Fibroblast of skin of back (primary cell): ENCODE measurements around the gene TRMO. TPM values are rescaled to one million over a fixed set of nuclear protein-coding genes. Genes with fewer than 3 reads are reported as not detected.
A peak's percentile ranks its signal among the peaks of the same experiment; 100 is the strongest.
"Not testable (repeated sequence)": the region's sequence is repeated elsewhere in the genome, so short reads cannot be mapped to it uniquely, and the experiment has no call there.

Experiments
- DNase-seq: peaks from one replicate; pipeline ENCODE4 v3.0.0-alpha.2; 2013
- polyA plus RNA-seq, 2 experiments: library from polyadenylated mRNA; unstranded; fragments of 120-200 nt; gene quantifications; one replicate each; pipeline ENCODE4 v1.2.1, GENCODE V29; 2013; ENCODE audit not compliant: insufficient read length in 2 of 2

The TRMO gene, protein sequence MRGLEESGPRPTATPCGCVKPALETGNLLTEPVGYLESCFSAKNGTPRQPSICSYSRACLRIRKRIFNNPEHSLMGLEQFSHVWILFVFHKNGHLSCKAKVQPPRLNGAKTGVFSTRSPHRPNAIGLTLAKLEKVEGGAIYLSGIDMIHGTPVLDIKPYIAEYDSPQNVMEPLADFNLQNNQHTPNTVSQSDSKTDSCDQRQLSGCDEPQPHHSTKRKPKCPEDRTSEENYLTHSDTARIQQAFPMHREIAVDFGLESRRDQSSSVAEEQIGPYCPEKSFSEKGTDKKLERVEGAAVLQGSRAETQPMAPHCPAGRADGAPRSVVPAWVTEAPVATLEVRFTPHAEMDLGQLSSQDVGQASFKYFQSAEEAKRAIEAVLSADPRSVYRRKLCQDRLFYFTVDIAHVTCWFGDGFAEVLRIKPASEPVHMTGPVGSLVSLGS
- polyA plus RNA-seq (2013, experiment 1 of 2; ENCODE audit: insufficient read length) = 7.6 TPM
- 5.5 TPM for polyA plus RNA-seq (2013, experiment 2 of 2; ENCODE audit: insufficient read length)

DNA sequence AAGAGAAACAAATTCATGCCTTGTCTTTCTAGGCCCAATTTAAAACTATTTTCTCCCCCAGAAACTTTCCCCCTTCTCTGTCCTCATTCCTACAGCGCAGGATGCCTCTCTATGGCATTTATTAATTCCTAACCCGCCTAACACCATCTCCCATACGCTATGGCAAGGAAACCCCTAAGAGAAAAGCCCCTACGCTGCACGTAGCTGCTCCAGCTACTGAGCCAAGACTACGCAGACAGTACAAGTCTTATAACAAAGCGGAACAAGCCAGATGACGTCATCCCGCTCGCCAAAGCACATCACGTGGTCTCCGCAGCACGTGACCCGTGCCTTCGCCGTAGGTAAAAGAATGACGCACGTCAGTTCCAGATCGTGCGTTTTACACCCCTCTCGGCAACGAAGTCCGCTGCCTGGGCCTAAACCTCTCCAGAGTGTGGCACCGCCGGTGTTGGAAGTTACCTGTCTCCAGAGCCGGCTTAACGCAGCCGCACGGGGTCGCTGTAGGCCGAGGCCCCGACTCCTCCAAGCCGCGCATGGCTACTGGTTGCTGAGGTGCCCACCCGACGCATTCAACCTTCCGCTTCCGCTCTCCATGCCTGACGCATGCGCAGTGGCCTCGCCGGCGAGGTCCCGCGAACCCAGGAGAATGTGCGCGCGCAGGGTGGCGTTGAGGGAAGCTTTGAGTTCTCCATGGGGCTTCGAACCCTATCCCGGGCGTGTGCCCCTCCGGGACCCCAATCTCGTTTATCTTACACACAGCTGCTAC lies at the start of gene TRMO:
TRMO (minus strand) TSS at position 542 of the 766 bp plus-strand sequence; CDS start at position 535, 7 bp downstream.
- DNase-seq = peak; percentile 97

DNA sequence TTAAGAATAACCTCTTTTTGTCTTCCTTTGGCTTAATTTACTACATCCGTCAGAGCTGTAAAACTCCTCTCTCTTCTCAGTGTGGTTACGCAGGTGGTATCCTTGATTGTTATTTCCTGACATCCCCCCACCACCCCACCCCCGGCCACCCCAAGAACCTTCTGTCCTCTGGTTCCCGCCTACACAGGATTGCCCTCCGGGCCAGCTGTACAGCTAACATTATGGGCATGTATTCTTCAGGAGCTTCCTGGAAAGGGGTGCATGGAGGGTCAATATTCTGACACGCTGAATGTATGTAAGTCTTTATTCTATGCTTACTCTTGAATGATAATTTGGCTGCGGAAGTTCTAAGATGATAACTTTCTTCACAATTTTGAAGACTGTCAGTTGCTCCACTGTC lies 47.9 kb upstream of the TRMO start:
- no peak for DNase-seq

DNA sequence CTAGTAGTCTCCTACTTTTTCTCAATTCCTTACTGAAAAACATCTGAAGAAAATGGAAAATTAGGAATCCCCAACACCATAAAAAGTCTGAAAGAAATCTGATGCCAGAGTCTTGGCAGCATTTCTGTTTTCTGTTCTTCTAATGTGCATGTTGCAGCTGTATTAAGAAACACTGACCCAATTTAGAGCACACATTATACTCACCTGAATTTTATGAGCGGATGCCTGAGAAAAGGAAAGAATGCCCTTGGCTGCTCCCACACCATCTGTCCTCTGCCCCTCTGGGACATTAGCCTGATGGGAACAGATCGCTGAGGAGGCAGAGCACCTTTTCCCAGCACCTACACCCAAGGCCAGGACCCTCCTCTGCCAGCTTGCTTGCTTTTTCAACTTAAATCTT lies 46.7 kb upstream of the TRMO start:
- DNase-seq = no peak

DNA sequence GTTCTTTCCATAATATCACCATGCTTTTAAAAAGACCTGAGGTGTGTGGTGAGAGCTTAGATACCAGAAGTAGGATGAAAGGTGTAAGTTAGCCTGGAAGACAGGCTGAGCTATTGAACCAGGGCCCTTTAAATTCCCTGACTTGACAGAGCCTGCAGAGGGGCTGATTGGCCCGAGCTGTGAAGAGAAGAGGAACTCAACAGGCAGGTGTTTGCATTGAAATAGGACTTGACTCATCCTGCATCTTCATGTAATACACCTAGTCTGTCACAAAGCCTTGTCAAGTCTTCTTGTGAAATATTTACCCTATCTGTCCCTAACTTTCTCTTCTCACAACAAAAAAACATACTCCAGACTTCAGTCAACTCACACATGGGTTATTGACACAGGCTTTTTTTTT lies 44.2 kb upstream of the TRMO start:
- no peak for DNase-seq

DNA sequence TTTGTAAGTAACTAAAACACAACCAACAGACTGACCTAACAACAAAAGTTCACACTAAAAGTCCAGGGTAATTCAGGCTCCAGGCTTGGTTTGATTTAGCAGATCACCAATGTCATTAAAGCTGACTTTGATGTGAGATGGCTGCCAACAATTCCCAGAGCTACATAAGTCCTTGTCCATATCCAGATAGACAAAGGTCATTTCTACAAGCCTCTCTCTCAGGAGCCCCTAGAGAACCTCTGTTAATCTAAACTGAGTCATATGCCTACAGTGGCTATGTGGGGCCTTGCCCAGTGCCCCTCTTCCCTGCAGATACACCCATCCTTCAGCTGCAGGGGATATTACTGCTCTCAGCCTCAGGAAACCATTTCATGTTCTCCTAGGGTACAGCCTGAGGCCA lies 42.6 kb upstream of the TRMO start:
- no peak for DNase-seq

DNA sequence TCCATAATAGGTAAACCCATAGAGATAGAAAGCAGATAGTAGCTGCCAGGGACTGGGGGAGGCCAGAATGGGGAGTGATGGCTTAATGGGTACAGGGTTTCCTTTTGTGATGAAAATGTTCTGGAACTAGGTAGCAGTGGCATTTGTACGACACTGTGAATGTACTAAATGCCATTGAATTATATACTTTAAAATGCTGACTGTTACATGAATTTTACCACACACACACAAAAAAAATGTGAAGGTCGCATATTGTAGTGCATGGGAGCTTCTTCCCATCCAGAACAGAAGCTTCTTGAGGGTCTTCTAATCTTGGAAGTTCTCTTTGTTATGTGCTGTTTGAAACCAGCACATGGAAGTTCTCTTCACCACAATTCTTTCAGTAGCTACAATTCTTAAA lies 40.9 kb upstream of the TRMO start:
- no peak for DNase-seq

DNA sequence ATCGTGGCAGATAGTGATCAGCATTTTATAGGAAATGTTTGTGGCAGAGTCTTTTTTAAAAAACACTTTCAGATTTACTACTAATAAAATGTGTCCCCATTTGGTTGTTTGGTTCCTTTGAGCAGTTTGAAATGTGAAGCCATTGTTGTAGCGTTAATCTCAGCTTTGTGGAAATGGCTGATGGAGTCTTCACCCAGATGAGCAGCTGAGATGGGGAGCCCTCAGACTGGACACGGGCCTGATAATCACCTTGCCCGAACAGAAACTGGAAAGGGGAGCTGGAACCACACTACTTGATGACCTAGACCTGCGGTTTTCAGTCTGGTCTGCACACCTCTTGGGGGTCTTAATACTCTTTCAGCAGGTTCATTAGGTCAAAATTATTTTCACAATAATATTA lies 40.3 kb upstream of the TRMO start:
- DNase-seq = no peak

DNA sequence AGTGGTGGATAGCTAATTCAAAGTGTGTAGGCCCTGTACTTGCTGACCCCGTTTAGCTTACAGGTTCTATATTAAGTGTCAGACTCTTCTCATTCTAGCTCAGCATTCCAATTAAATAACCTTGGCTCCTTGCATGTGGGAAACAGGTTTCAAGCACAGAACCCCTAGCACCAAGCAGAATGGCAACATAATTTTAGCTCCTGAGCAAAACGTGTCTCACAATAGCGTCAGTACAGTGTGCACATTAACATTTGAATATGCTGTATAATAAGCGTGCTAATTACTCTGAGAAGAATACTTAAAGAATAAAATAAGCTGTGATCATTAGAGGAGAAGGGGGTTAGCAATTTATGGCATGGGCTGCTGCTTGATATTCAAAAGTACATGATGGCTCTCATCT lies 39.8 kb upstream of the TRMO start:
- no peak for DNase-seq

DNA sequence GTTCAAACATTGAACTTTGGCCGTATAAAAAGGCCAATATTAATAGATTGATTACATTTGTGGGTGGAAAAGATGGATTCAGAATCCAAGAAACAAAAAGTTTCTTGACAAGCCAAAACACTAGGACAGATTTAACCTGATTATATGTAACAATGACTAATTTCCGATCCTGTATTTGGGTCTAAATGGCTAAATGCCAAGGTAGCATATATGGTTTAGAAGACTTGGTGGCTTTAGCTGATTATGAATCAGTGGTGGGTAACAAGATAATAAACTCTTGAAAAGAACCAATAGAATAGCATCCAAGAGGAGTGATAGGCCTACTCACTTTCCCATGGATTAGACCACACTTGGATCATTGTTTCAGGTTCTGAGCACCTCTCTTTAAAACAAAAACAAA lies 39.1 kb upstream of the TRMO start:
- DNase-seq = no peak

DNA sequence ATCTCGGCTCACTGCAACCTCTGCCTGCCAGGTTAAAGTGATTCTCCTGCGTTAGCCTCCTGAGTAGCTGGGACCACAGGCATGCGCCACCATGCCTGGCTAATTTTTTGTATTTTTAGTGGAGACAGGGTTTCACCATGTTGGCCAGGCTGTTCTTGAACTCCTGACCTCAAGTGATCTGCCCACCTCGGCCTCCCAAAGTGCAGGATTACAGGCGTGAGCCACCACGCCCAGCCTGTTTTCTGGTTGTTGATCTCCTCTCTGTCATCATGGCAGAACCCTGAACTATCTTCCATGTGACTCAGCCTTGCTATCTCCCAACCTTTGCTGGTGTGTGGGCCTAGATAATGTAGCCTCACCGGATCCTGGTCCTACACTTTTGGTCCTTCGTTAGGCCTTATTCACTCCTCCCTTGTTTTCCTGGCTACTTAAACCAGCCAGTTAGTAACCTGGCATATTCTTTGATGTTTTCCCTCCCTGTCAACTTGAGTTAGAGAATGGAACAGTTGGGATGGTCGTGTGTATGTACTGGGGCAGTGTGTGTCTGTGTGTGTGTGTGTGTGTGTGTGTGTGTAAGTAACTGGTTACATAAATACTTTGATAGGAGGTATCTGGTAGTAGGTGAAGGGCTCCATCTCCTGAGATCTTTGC lies 38.5 kb upstream of the TRMO start:
- DNase-seq = not testable (repeated sequence)

DNA sequence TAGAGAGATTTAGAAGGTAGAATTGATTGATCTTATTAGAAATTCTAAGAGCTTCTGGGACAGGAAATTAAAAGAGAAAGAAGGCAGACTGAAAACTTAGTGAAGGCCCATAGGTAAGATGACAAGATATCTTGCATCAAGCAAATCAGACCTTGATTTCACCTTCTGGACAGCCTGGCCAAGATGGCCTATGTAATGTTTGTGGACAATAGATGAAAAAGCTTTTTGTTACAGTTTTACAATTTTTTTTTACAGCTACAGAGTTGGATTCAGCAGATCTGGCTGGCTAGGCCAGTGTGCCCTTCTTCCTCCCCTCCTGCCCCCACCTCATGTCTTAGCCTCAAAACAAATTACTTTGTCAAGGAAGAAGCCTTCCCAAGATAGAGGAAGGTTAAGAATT lies 37.3 kb upstream of the TRMO start:
- DNase-seq = no peak

DNA sequence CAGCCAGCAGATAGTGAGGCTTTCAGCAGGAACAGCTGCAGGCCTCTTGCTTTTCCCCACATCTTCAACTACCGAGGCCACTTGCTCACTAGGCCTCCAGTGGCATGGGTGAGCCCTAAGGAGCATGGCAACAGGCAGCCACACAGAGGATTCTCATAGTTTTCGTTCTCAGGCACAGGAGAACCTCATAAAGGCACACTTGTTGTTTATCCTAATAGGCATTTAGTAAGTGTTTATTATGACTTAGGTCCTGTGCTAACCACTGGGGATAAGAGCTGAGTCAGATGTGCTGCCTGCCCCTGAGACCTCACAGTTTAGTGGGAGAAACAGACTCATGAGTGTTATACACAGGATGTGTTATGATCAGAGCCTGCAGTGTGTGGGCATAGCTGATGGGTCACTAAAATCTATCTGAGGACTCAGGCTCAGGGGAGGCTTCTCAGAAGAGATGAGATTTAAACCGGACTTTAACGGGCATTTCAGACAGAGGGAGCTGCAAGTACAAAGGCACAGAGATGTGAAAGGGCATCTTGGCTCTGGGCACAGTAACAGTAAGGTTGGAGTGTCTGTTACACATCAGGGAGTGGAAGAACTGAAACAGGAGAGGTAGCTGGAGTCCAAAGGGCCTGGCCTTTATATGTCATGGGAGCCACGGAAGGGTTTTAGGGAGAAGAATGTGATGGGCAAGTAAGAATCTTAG lies 36.7 kb upstream of the TRMO start:
- DNase-seq = peak; percentile 3

DNA sequence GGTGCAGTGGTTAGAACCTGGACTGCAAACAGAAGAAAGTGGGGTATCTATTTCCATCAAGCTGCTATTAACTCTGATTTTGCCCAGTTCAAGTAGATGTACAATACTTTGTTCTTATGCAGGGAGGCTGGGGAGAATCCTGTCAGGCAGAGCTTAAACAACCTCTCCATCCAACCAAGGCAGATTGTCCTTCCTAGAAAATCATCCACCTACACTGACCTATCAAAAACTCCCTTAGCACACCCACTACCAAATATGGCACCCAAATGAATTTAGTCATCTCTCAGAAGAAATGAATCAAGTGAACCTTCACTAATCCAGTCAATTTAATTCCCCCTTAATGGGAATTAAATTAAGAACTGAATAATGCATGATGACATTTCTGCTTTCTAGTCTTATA lies 34.0 kb upstream of the TRMO start:
- DNase-seq = no peak

DNA sequence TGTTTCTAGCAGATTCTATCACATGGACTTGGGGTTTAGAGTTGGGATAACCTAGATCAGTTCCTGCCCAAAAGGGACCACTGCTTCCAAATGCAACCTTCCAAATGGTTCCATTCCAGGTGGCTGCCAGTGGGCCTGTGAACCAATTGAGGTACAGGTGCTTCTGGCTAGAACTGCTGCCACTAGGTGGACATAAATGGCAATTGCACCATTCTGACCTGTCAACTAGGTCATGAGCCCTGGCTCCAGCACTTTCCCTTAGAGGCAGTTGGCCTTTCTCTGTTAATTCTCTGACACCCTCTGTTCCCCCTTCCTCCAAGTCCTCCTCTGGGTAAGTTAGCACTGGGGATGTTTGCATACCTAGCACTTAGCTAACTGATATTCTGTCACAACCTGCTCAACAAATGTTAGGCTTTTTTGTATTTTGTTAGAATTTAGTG lies 32.3 kb upstream of the TRMO start:
- peak; percentile 3 for DNase-seq

DNA sequence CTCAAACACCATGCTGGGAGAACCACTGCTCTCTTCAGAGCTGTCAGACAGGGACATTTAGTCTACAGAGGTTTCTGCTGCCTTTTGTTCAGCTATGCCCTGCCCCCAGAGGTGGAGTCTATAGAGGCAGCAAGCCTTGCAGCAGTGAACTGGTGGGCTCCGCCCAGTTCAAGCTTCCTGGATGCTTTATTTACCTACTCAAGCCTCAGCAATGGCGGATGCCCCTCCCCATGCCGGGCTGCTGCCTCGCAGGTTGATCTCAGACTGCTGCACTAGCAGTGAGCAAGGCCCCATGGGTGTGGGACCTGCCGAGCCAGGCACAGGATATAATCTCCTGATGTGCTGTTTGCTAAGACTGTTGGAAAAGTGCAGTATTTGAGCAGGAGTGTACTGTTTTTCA lies 28.6 kb upstream of the TRMO start:
- DNase-seq = not testable (repeated sequence)

DNA sequence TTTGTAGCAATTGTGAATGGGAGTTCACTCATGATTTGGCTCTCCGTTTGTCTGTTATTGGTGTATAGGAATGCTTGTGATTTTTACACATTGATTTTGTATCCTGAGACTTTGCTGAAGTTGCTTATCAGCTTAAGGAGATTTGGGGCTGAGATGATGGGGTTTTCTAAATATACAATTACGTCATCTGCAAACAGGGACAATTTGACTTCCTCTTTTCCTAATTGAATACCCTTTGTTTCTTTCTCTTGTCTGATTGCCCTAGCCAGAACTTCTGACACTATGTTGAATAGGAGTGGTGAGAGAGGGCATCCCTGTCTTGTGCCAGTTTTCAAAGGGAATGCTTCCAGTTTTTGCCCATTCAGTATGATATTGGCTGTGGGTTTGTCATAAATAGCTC lies 24.8 kb upstream of the TRMO start:
- DNase-seq = not testable (repeated sequence)

DNA sequence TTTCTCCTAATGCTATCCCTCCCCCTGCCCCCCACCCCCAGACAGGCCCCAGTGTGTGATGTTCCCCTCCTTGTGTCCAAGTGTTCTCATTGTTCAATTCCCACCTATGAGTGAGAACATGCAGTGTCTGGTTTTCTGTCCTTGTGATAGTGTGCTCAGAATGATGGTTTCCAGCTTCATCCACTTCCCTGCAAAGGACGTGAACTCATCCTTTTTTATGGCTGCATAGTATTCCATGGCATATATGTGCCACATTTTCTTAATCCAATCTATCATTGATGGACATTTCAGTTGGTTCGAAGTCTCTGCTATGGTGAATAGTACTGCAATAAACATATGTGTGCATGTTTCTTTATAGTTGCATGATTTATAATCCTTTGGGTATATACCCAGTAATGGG lies 23.2 kb upstream of the TRMO start:
- DNase-seq = not testable (repeated sequence)

DNA sequence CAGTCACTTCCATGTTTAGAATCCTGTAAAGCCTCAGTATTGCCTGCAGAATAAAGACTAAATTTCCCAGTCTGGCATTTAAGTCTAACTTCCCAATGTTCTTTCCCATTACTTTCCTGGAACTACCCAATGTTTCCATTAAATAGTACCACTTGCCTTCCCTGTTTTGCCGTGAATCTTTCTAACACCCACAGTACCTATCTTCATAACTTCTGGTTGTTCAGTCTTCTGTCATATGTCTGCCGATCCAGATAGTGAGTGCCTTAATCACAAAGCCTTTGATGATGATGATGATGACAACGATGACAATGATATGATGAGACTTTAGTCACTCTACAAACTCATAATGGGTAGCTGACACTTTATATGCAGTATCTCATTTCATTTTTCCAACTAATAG lies 22.3 kb upstream of the TRMO start:
- no peak for DNase-seq

DNA sequence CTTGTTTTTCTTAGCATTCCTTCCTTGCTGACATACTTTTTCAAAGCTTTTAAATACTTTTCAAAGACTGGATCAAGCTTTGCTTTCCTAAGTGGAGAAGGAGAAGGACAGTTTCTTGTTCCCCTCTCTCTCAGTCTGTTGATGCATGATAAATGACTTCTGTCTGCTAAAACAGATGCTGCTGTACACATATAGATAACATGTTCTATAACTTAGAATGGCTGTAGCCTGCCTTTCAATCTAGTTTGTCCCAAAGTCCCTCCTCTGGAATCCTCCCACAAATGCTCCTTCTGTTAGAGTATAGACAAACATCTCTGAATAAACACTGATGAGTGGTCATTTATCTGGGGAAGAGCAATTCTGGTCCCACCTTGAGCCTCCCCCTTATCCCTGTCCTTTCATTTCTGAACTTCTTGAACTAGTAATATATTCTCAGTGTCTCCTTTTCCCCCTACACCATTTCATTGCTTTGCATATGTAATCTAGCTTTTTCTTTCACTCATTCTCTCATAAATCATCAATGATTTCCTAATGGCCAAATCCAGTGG lies 21.1 kb upstream of the TRMO start:
- DNase-seq = no peak

DNA sequence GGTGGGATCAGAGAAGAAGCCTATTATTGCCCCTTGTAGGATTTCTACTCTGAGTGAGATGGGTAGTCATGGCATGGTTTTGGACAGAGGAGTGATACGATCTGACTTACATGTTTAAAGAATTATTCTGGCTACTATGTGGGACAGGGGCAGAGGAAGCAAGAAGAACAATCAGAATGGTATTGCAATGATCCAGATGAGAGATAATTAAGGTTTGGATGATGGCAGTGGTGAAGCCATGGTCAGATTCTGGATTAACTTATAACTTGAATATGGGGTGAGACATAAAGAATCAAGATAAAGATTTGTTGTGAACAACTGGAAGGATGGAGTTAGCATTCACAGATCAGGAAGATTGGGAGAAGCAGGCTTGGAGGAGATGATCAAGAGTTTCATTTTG lies 19.0 kb upstream of the TRMO start:
- no peak for DNase-seq

DNA sequence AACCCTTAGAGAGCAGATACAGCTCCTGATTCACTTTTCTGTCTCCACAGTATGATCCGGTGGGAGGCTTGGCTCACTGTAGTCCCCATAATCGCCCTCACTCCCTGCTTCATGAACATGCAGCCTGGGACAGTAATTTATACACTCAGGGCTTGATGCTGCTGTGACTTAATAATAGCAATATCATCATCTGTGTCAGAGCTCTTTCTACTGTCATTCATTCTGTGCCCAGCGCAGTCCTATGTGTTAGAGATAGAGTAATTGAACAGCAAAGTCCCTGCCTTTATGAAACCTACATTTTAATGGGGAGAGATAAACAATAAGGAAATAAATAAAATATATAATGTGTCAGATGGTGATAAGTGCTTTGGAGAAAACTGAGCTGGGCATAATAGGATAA lies 18.4 kb upstream of the TRMO start:
- no peak for DNase-seq

DNA sequence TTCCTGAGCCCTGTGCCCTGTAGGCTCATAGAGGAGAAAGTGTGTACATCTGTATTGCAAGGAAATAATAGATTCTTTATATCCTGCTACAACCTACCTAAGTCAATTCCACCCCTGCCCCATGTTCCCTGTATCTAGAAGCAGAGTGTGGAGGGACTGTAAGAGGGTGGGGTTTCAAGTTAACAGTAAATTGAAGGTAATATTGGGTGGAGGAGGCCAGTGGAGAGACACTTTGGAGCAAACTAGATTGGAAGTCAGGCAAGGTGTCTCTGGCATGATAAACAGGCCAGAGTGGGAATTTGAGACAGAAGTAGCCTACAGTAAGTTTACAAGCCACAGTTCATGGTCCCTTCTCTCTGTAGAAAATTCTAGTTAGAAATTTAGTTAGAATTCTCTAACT lies 17.9 kb upstream of the TRMO start:
- no peak for DNase-seq
